Measurements from ENCODE around the gene SPTBN2.

GRCh38 chr11:66710384-66710930 lies 18.6 kb downstream of the SPTBN2 start:
- TF ChIP-seq, protein P1, sequence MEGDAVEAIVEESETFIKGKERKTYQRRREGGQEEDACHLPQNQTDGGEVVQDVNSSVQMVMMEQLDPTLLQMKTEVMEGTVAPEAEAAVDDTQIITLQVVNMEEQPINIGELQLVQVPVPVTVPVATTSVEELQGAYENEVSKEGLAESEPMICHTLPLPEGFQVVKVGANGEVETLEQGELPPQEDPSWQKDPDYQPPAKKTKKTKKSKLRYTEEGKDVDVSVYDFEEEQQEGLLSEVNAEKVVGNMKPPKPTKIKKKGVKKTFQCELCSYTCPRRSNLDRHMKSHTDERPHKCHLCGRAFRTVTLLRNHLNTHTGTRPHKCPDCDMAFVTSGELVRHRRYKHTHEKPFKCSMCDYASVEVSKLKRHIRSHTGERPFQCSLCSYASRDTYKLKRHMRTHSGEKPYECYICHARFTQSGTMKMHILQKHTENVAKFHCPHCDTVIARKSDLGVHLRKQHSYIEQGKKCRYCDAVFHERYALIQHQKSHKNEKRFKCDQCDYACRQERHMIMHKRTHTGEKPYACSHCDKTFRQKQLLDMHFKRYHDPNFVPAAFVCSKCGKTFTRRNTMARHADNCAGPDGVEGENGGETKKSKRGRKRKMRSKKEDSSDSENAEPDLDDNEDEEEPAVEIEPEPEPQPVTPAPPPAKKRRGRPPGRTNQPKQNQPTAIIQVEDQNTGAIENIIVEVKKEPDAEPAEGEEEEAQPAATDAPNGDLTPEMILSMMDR (IDR thresholded peaks at IDR 0.05; ENCODE audit: insufficient read depth, low read length): no peak
- TF ChIP-seq POLR2AphosphoS5 (IDR thresholded peaks at IDR 0.05; ENCODE audit: low read depth): no peak
- TF ChIP-seq REST (IDR thresholded peaks at IDR 0.05; ENCODE audit: insufficient replicate concordance, low read depth): no peak
- no peak for TF ChIP-seq SPI1 (IDR thresholded peaks at IDR 0.05; ENCODE audit: borderline replicate concordance, low read depth)

All from HL-60 (cell line).